Osteoblast (primary cell): ENCODE data around the gene EYA4. TPM values are rescaled to one million over a fixed set of nuclear protein-coding genes. Genes with fewer than 3 reads are reported as not detected.

Source experiments
- DNase-seq: peaks from one replicate; pipeline ENCODE4 v3.0.0; 2011; ENCODE audit warnings: low spot score, mixed read lengths; ENCODE audit not compliant: insufficient read length; ENCODE audit errors: missing footprints
- H2AFZ ChIP-seq: 2 replicates; pipeline ENCODE4 v1.6.0; 2011; ENCODE audit warnings: mild to moderate bottlenecking, low read length
- H3K27ac ChIP-seq: 2 replicates; pipeline ENCODE4 v1.5.1; 2011; ENCODE audit warnings: mild to moderate bottlenecking, low read depth, low read length, moderate library complexity
- H3K27me3 ChIP-seq: 2 replicates; pipeline ENCODE4 v1.6.0; 2012; ENCODE audit warnings: mild to moderate bottlenecking, control low read depth, inconsistent platforms, low read length, moderate library complexity; ENCODE audit not compliant: insufficient read depth
- H3K36me3 ChIP-seq: 2 replicates; pipeline ENCODE4 v1.5.1; 2011; ENCODE audit warnings: mild to moderate bottlenecking, low read length, control low read depth, moderate library complexity; ENCODE audit not compliant: insufficient read depth
- H3K4me1 ChIP-seq: 2 replicates; pipeline ENCODE4 v1.5.1; 2011; ENCODE audit warnings: mild to moderate bottlenecking, low read length, control low read depth, moderate library complexity; ENCODE audit not compliant: insufficient read depth
- H3K4me2 ChIP-seq: 2 replicates; pipeline ENCODE4 v1.6.0; 2011; ENCODE audit warnings: mild to moderate bottlenecking, low read length; ENCODE audit not compliant: insufficient read depth
- H3K4me3 ChIP-seq: fragments of 200-600 bp; sonication (generic); 3 replicates; pipeline ENCODE4 v1.5.1; 2012; ENCODE audit warnings: mild to moderate bottlenecking, low read length, inconsistent platforms; ENCODE audit not compliant: insufficient read depth
- H3K79me2 ChIP-seq: 2 replicates; pipeline ENCODE4 v1.6.0; 2012; ENCODE audit warnings: mild to moderate bottlenecking, low read length, control low read depth, inconsistent platforms; ENCODE audit not compliant: insufficient read depth
- H3K9me3 ChIP-seq: 2 replicates; pipeline ENCODE4 v1.5.1; 2011; ENCODE audit warnings: low read depth, low read length, control low read depth
- H4K20me1 ChIP-seq: 2 replicates; pipeline ENCODE4 v1.6.0; 2012; ENCODE audit warnings: mild to moderate bottlenecking, low read length, control low read depth; ENCODE audit not compliant: insufficient read depth
- total RNA-seq: library from RNA; depleted of rRNA; stranded (reverse); fragments of >200 nt; gene quantifications from 2 replicates; pipeline ENCODE4 v1.2.3, GENCODE V29; 2012
- TF ChIP-seq, protein P1 (sequence below): IDR thresholded peaks from 2 replicates; pipeline ENCODE4 v1.5.1; 2011; ENCODE audit warnings: mild to moderate bottlenecking, low read depth, low read length, moderate library complexity; ENCODE audit errors: extremely low read depth

Gene EYA4
- total RNA-seq, 1 donor: 35.5 TPM

DNA sequence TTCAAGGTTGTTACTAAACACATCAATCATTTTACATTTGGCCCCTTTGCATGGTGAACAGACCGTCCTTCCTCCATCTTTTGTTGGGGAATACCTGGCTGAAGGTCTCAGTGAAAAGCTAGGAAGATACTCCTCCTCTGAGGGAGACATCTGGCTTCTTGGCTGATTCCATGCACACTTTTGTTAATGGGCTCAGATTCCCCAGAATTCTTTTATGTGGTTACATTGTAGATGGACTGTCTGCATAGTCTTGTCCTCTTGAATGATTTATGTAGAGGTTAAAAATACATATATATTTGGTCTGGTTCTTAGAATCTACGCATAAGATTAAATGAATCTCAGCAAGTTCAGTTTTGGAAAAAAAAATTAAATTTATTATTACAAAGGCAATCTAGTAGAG is 167.0 kb downstream of the EYA4 start:
- H3K4me2 ChIP-seq: no peak overlapping the region
- no peaks in the 10 kb centered on the region for H3K4me1 ChIP-seq
- no peak overlapping the region for H3K4me3 ChIP-seq
- TF ChIP-seq, protein P1, sequence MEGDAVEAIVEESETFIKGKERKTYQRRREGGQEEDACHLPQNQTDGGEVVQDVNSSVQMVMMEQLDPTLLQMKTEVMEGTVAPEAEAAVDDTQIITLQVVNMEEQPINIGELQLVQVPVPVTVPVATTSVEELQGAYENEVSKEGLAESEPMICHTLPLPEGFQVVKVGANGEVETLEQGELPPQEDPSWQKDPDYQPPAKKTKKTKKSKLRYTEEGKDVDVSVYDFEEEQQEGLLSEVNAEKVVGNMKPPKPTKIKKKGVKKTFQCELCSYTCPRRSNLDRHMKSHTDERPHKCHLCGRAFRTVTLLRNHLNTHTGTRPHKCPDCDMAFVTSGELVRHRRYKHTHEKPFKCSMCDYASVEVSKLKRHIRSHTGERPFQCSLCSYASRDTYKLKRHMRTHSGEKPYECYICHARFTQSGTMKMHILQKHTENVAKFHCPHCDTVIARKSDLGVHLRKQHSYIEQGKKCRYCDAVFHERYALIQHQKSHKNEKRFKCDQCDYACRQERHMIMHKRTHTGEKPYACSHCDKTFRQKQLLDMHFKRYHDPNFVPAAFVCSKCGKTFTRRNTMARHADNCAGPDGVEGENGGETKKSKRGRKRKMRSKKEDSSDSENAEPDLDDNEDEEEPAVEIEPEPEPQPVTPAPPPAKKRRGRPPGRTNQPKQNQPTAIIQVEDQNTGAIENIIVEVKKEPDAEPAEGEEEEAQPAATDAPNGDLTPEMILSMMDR: no peak
- no peak overlapping the region for H2AFZ ChIP-seq
- no peak for DNase-seq
- no peaks in the 10 kb centered on the region for H3K9me3 ChIP-seq
- no peaks in the 10 kb centered on the region for H4K20me1 ChIP-seq
- no peak overlapping the region for H3K27ac ChIP-seq
- no peaks in the 10 kb centered on the region for H3K27me3 ChIP-seq
- H3K36me3 ChIP-seq: no peaks in the 10 kb centered on the region
- H3K79me2 ChIP-seq: no peaks in the 10 kb centered on the region

DNA sequence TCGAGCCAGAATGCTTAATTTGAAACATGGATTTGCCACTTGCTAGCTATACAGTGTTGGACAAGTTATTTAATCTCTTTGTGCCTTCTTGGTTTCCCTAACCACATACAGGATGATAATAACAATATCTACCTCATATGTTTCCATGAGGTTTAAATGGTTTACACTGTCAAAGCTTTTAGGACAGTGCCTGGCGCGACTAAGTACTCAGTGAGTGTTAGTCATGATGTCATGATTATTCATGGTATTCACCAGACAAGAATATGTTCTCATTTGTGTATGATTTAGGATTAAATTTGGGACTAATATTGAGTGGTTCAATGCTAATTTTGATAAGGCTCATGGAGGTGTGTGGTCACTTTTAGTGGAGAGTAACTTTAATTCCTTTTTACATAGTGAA is 167.4 kb downstream of the EYA4 start:
- DNase-seq: no peak
- Histone ChIP-seq H3K79me2 (no peaks in the 10 kb centered on the region), H2AFZ (no peak overlapping the region)

DNA sequence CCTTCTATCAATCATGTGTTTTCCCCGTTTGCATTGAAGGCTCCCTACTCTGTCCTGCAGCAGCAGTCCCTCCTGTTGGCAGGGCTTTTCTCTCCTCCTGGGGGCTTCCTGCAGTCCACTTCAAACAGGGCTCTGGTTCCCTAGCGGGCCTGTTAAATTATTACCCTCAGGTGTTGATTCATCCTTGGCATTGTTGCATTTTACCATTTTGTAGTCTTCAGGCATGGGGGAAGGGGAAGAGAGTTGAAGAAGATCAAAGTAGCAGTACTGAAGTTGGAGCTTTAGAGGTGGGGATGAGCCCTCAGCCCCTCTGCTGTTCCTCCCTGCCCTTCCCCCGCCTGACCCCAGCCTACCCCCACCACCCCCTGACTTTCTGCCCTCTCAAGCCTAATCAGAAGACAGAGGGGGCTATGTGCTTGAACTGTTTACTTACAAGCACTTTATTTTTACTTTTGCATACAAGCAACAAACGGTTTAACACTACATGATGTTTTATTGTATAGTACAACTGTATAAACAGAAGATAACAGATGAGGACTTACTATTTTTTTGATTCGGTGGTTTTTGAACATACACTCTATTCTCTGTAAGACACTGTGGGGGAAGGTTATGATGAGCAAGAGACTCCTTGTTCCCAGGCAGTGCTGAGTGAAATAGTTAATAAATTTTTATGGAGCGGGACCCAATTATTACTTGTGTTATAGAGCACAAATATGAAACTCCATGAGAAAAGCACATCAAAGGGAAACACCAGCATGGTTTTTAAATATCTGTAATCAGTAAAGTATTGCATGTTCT is 169.7 kb downstream of the EYA4 start:
- Histone ChIP-seq H4K20me1 (no peaks in the 10 kb centered on the region), H3K36me3 (no peaks in the 10 kb centered on the region), H3K27ac (no peak overlapping the region), H3K27me3 (no peaks in the 10 kb centered on the region), H3K4me3 (no peak overlapping the region), H3K4me2 (no peak overlapping the region), H3K79me2 (no peaks in the 10 kb centered on the region), H3K4me1 (no peaks in the 10 kb centered on the region), H3K9me3 (no peaks in the 10 kb centered on the region), H2AFZ (no peak overlapping the region)
- DNase-seq: no peak
- TF ChIP-seq, protein P1: no peak

More for the DNA sequence above, 167.4 kb downstream of the EYA4 start:
- Histone ChIP-seq H3K36me3 (no peaks in the 10 kb centered on the region), H3K4me1 (no peaks in the 10 kb centered on the region), H3K9me3 (no peaks in the 10 kb centered on the region), H3K27me3 (no peaks in the 10 kb centered on the region), H3K4me2 (no peak overlapping the region), H3K4me3 (no peak overlapping the region), H3K27ac (no peak overlapping the region), H4K20me1 (no peaks in the 10 kb centered on the region)
- TF ChIP-seq, protein P1: no peak

GRCh38 chr6:133411757-133412156 is 170.6 kb downstream of the EYA4 start:
- H3K79me2 ChIP-seq: no peaks in the 10 kb centered on the region
- no peaks in the 10 kb centered on the region for H3K36me3 ChIP-seq
- no peak overlapping the region for H3K27ac ChIP-seq
- no peaks in the 10 kb centered on the region for H3K4me1 ChIP-seq
- no peak for DNase-seq
- TF ChIP-seq, protein P1: no peak
- H3K4me2 ChIP-seq: no peak overlapping the region
- H3K27me3 ChIP-seq: no peaks in the 10 kb centered on the region
- no peaks in the 10 kb centered on the region for H4K20me1 ChIP-seq
- no peak overlapping the region for H2AFZ ChIP-seq
- no peak overlapping the region for H3K4me3 ChIP-seq
- no peaks in the 10 kb centered on the region for H3K9me3 ChIP-seq
